ENCODE measurements around the gene FBXL13.

- TF ChIP-seq POLR2AphosphoS5 (IDR thresholded peaks at IDR 0.05; ENCODE audit: low read depth) (no peak), CTCF (IDR thresholded peaks at IDR 0.05; ENCODE audit: insufficient read depth, low read length) (no peak), GABPA (IDR thresholded peaks at IDR 0.05; ENCODE audit: low read depth) (no peak), REST (IDR thresholded peaks at IDR 0.05; ENCODE audit: insufficient replicate concordance, low read depth) (no peak), SPI1 (IDR thresholded peaks at IDR 0.05; ENCODE audit: borderline replicate concordance, low read depth) (no peak)
Observed at GRCh38 chr7:103114576-103115008, 40.0 kb upstream of the FBXL13 start.
